ENCODE results near the gene KLHL30.

KLHL30 gene

DNA sequence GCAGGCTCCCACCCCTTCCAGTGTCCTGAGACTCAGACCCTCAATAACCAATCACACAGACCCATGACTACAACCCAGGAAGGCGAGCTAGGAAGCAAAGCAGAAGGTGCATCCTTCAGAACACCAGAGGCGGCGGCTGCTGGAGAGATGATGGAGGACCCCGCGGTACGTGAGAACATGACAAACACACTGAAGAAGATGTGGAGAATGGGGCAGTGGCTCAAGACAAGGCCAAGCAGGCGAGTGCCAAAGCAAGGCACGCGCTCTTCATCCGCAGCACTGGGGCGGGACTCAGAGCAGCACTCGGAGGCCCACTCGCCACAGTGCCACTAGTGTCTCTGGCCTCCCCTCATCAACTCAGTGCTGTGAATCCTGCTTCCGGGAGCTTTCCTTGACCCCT is 34.0 kb downstream of the KLHL30 start:
- no peak for DNase-seq (ENCODE audit: extremely low read depth in 1 of 2, low read depth in 1 of 2)

DNA sequence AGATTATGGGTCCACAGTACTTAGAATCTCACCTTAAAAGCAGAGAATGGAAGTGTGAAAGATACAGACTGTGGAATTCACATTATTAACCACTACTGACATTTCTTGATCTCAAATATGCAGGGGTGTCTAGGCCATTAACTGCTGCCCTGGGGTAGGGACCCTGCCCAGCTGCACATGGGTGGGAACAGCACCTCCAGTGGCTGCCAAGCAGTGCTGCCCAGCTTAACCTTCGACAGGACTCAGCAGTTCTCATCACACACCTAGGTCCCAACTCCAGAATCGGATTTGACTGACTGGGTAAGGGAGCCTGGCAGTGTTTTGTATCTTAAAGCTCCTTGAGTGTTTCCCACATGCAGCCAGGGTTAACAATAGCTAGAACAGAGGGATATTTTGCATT is 35.2 kb downstream of the KLHL30 start:
- DNase-seq (ENCODE audit: extremely low read depth in 1 of 2, low read depth in 1 of 2), result no peak

DNA sequence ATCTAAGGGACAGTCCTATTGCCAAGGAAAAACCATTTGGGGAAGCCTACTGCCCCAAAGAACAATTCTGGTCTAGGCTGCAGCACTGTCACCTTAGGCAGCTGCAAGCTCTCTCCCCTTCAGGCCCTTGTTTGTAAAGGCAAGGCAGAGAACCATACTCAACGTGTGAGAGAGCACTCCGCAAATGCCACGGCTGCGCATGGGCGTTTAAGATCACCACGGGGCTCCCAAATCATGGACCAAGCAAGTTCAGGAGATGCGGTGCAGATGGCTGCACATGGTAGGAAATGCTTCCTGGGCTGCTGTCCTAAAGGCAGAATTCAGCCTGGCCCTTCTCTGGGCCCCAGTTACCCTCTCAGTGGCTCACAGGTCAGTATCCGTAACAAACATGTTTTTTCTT is 35.8 kb downstream of the KLHL30 start:
- no peak for DNase-seq (ENCODE audit: extremely low read depth in 1 of 2, low read depth in 1 of 2)

DNA sequence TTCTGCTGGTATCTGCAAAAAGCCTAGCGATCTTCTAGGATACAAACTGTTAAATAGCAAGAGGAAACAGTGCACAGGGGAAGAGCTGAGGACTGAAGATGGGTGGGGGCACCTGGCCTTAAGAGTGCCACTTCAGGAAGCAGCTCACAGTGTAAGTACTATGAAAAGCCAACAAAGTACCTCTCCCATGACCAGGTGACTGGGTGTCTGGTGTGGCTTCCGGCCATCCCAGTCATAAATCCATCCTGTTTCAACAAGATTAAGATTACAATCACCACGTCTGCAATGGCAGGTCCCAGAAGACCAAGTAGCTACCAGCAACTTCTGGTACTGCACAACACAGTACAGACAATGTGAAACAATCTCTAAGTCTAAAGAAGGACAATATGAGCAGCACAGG is 36.2 kb downstream of the KLHL30 start:
- DNase-seq (ENCODE audit: extremely low read depth in 1 of 2, low read depth in 1 of 2), result no peak

DNA sequence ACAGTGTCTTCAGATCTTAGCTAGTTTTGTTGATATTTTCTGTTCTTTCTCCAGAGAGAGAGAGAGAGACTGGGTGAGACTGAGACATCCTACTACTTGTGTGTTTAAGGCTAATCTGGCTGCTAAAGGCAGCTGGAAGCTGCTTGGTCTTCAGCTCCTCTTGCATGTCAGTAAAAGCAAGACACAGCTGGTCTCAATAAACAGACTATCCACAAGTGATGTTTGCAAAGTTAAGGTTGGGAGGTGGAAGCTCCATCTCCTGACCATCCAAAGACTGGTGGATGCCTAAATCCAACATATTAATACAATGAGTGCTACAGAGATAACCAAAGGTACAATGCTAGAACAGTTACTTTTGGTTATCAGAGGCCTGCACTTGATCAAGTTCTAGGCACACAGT is 38.1 kb downstream of the KLHL30 start:
- DNase-seq (ENCODE audit: extremely low read depth in 1 of 2, low read depth in 1 of 2), result no peak

DNA sequence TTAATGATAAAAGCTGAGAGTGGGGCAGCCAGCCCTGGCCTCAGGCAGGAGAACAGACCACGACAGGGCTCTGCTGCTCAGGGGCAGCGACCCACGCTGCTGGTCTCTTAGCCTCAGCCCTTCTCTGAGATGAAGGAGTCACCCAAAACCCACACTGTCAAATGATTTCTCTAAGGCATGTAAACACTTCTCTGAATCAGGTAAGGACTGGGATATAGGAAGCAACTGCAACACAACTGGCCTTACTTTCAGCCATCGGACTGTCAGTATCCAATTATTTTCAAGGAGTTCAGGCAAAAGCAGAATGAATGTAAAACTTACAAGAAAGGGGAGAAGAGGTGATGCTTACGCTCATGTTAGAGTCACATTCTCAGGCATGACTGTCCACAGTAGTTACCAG is 42.1 kb downstream of the KLHL30 start:
- DNase-seq (ENCODE audit: extremely low read depth in 1 of 2, low read depth in 1 of 2), result no peak

DNA sequence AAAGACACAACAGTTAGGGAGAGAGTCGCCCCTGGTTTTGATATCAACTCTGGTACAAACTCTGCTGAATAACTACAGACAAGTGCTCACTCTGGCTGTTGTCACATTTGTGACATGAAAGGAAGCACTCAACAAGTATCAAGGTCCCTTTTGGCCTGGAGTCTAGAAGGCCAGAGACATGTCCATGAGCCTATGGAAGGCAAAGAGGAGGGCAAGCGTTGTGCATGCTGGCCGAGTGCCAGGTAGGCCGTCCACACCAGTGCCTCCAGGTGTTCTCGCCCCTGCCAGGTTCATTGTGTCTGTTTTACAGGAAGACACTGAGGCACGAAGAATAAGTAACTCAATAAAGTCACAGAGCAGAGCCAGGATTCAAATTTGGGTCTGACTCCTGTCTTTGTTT is 43.9 kb downstream of the KLHL30 start:
- no peak for DNase-seq (ENCODE audit: extremely low read depth in 1 of 2, low read depth in 1 of 2)

DNA sequence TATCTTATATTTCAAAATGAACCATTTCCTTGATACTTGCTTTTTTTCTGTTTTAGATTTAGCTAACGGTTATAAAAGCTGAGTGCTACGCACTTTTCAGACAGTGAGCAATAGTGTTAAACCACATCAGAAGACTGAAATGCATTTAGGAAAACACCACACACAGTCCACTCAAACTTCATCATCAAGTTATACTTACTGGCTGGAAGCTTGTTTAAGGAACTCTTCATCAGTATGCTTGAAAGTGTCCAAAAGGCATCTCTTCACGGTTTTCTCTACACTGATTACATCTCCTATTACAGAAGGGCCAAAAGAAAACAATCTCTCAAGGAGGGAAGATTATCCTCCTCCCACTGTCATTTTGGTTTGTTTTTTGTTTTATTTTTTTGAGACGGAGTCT is 45.4 kb downstream of the KLHL30 start:
- DNase-seq (ENCODE audit: extremely low read depth in 1 of 2, low read depth in 1 of 2), result no peak

DNA sequence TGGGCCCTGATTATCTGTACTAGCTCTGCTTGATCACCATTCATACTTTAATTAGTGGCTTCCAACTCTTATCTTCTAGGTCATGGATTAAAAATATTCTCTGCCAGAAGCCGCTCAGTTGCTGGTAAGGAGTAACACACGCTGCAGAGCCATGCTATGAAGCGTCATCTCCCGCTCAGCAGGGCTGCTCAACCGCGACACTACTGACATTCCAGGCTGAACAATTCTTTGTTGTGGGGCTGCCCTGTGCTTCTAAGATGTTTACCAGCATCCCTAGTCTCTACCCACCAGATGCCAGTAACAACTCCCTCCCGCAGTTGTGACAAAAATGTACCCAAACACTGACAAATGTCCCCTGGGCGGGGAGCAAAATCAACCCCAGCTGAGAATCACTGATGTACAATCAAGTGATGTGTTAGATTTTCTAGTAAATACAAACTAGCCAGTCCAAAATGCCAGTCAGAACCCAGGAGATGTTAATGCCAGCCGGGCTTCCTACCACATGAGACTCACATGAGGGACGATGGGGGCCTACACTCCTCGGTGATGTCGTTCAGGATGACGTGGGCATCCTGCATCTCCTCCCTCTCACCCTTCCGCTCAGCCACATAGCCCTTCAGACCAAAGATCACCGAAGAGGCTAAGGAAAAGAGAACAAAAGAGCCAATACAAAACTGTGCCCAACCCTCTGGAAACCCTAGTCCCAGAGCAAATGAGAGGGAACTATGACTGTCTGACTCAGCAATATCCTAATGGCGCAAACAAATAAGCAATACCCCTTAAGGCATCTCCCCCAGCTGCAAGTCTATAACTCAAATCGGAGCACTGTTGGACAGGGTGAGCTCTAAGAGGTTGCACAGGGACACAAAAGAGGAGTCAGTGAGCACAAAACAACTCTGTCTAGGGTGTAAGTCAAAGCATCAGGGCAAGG is 49.4 kb downstream of the KLHL30 start:
- no peak for DNase-seq (ENCODE audit: extremely low read depth in 1 of 2, low read depth in 1 of 2)

DNA sequence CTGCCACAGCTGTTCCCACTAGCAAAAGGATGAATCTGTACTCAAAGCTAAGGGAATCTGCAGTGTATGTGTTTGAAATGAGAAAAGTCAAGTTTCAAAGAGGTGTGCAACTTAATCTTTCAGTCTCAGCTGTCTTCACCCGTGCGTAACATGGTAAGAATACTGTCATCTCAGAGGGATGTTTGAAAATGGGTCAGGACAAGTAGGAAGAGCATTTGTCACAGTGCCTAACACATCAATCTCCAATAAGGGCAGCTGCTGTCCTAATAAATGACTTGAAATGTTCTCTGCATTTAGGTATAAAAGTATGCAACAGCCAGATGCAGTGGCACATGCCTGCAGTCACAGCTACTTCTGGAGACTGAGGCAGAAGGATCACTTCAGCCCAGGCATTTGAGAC is 52.0 kb downstream of the KLHL30 start:
- no peak for DNase-seq (ENCODE audit: extremely low read depth in 1 of 2, low read depth in 1 of 2)
